ENCODE measurements around the gene TCAP. TPM values are rescaled to one million over a fixed set of nuclear protein-coding genes. Genes with fewer than 3 reads are reported as not detected.

The TCAP gene
- polyA plus RNA-seq, 1 donor from 2014 or later = 3.7 TPM

- peak; percentile 42 for TF ChIP-seq MXI1 (conservative IDR thresholded peaks at IDR 0.05; ENCODE audit: poor library complexity, severe bottlenecking)
- TF ChIP-seq SMC3 (conservative IDR thresholded peaks at IDR 0.05; ENCODE audit: poor library complexity) = no peak
- no peak for TF ChIP-seq RAD21 (conservative IDR thresholded peaks at IDR 0.05)
- no peak for TF ChIP-seq EP300 (conservative IDR thresholded peaks at IDR 0.05; ENCODE audit: poor library complexity, severe bottlenecking)
- no peak for TF ChIP-seq EZH2 (IDR thresholded peaks at IDR 0.05; ENCODE audit: borderline replicate concordance, insufficient read depth, low read length, poor library complexity, severe bottlenecking)
- peak; percentile 56 for TF ChIP-seq POLR2AphosphoS5 (IDR thresholded peaks at IDR 0.05)
- TF ChIP-seq CTCF (IDR thresholded peaks at IDR 0.05; ENCODE audit: poor library complexity, severe bottlenecking) = peak; percentile 41
- TF ChIP-seq TAF1 (IDR thresholded peaks at IDR 0.05; ENCODE audit: low read depth) = no peak
- no peak for TF ChIP-seq REST (IDR thresholded peaks at IDR 0.05; ENCODE audit: borderline replicate concordance)
- H3K36me3 ChIP-seq (ENCODE audit: insufficient read depth, low read length) = no peaks in the 10 kb centered on the region
- peak within 1 kb of the TSS; percentile 87 for H3K9ac ChIP-seq (ENCODE audit: low read length)
- peak within 1 kb of the TSS; percentile 96 for H3K27ac ChIP-seq (ENCODE audit: low read length)
- peak within 1 kb of the TSS; percentile 90 for H3K4me2 ChIP-seq (ENCODE audit: low read length)
- H3K9me2 ChIP-seq (ENCODE audit: insufficient read depth, low read length) = no peaks in the 10 kb centered on the region
- H3K4me3 ChIP-seq (ENCODE audit: low read length) = peak within 1 kb of the TSS; percentile 80
- no peaks in the 10 kb centered on the region for H3F3A ChIP-seq (ENCODE audit: insufficient read depth, low read length, poor library complexity, severe bottlenecking)
- H4K20me1 ChIP-seq (ENCODE audit: insufficient read depth) = no peaks in the 10 kb centered on the region
- peak within 1 kb of the TSS; percentile 99 for H2AFZ ChIP-seq (ENCODE audit: low read depth, low read length)
- H3K27me3 ChIP-seq (ENCODE audit: insufficient read depth, low read depth, low read length) = no peaks in the 10 kb centered on the region
- no peaks in the 10 kb centered on the region for H3K79me2 ChIP-seq (replicated peaks; ENCODE audit: insufficient read depth, low read length)
- H3K9me3 ChIP-seq (ENCODE audit: low read length) = no peaks in the 10 kb centered on the region
These were observed 22.7 kb downstream of the TCAP start, which contains the start of gene PGAP3 for GRCh38 chr17:39687546-39688474. Gene PGAP3 (minus strand): TSS chr17:39688057. CDS start chr17:39688014, 43 bp downstream.

GRCh38 chr17:39688475-39688835, 23.3 kb downstream of the TCAP start:
- Histone ChIP-seq H2AFZ (ENCODE audit: low read depth, low read length) (peak overlapping the region; percentile 99), H3K9me2 (ENCODE audit: insufficient read depth, low read length) (no peaks in the 10 kb centered on the region)

More at GRCh38 chr17:39688475-39688835, 23.3 kb downstream of the TCAP start:
- Histone ChIP-seq H3F3A (ENCODE audit: insufficient read depth, low read length, poor library complexity, severe bottlenecking) (no peaks in the 10 kb centered on the region), H3K27ac (ENCODE audit: low read length) (peak overlapping the region; percentile 96), H3K79me2 (replicated peaks; ENCODE audit: insufficient read depth, low read length) (no peaks in the 10 kb centered on the region), H3K36me3 (ENCODE audit: insufficient read depth, low read length) (no peaks in the 10 kb centered on the region), H3K4me3 (ENCODE audit: low read length) (peak overlapping the region; percentile 80), H3K9ac (ENCODE audit: low read length) (peak overlapping the region; percentile 87), H3K4me2 (ENCODE audit: low read length) (peak overlapping the region; percentile 90), H3K27me3 (ENCODE audit: insufficient read depth, low read depth, low read length) (no peaks in the 10 kb centered on the region), H4K20me1 (ENCODE audit: insufficient read depth) (no peaks in the 10 kb centered on the region), H3K9me3 (ENCODE audit: low read length) (no peaks in the 10 kb centered on the region)
- TF ChIP-seq POLR2AphosphoS5 (IDR thresholded peaks at IDR 0.05) (no peak), RAD21 (conservative IDR thresholded peaks at IDR 0.05) (no peak), EZH2 (IDR thresholded peaks at IDR 0.05; ENCODE audit: borderline replicate concordance, insufficient read depth, low read length, poor library complexity, severe bottlenecking) (no peak), TAF1 (IDR thresholded peaks at IDR 0.05; ENCODE audit: low read depth) (no peak), CTCF (IDR thresholded peaks at IDR 0.05; ENCODE audit: poor library complexity, severe bottlenecking) (no peak), MXI1 (conservative IDR thresholded peaks at IDR 0.05; ENCODE audit: poor library complexity, severe bottlenecking) (no peak), REST (IDR thresholded peaks at IDR 0.05; ENCODE audit: borderline replicate concordance) (no peak), SMC3 (conservative IDR thresholded peaks at IDR 0.05; ENCODE audit: poor library complexity) (no peak), EP300 (conservative IDR thresholded peaks at IDR 0.05; ENCODE audit: poor library complexity, severe bottlenecking) (no peak)

Measured in neural cell (in vitro differentiated cells).